Measurements from ENCODE around the gene GCAT.

DNA sequence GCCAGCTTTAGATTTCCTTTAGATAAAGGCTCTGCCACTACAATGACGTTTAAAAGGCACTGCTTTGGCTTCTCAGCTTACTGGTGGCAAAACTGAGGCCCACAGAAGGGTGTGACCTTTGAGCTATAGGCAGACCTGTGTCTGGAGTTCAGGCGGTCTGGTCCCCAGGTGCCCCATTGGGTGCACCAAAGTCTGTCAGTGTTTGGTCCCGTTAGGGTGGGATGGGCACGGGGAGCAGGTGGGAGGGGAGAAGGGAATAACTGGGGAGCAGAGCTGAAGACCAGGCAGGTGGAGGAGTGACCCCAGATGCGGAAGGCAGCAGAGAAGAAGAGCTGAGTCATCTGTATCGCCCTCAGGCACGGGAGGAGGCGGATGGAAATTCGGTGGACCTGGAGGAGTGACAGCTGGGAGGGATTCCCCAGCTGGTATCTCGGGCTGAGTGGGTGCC is 45.3 kb upstream of the GCAT start:
- TF ChIP-seq CTCF (IDR thresholded peaks at IDR 0.05) (no peak), POLR2A (IDR thresholded peaks at IDR 0.05) (no peak), EP300 (IDR thresholded peaks at IDR 0.05) (no peak)

Data from ovary (tissue), 3 donors.